Adrenal gland (tissue), 12 donors: ENCODE results near the gene DNAH11. TPM values are rescaled to one million over a fixed set of nuclear protein-coding genes. Genes with fewer than 3 reads are reported as not detected.

Source experiments
- DNase-seq, 7 donors: peaks; one replicate each; pipeline ENCODE4 v3.0.0-alpha.2; 2019 to 2020
- H3K27ac ChIP-seq, 5 donors: fragments of 200-600 bp; sonication (generic) in 4 of 5; 1 replicate in 3 of 5; 2 replicates in 2 of 5; pipeline versions ENCODE4 v1.5.1 to v1.8.0; 2016 to 2020; ENCODE audit warnings: mild to moderate bottlenecking in 1 of 5
- H3K27me3 ChIP-seq: fragments of 200-600 bp; 2 replicates; pipeline ENCODE4 v1.8.0; 2021
- H3K36me3 ChIP-seq, 2 donors: fragments of 200-600 bp; replicated peaks in 1 of 2; 1 replicate in 1 of 2; 2 replicates in 1 of 2; pipeline versions ENCODE4 v1.5.1 to v1.8.0; 2018 to 2022
- H3K4me1 ChIP-seq, 2 donors: fragments of 200-600 bp; replicated peaks in 1 of 2; 1 replicate in 1 of 2; 2 replicates in 1 of 2; pipeline versions ENCODE4 v1.5.1 to v1.8.0; 2018 to 2021
- H3K4me3 ChIP-seq, 4 donors: fragments of 200-600 bp; sonication (generic) in 3 of 4; one replicate each; pipeline ENCODE4 v1.5.1; 2016 to 2018
- H3K9me3 ChIP-seq, 3 donors: fragments of 200-600 bp; sonication (generic) in 1 of 3; replicated peaks in 1 of 3; 1 replicate in 2 of 3; 2 replicates in 1 of 3; pipeline versions ENCODE4 v1.5.1 to v1.8.0; 2016 to 2021
- POLR2A ChIP-seq, 2 donors: fragments of 450-650 bp; IDR thresholded peaks; one replicate each; pipeline ENCODE4 v1.6.1; 2017; ENCODE audit warnings: antibody characterized with exemption in 2 of 2, mild to moderate bottlenecking in 2 of 2, moderate library complexity in 1 of 2
- WGBS, 4 donors: extraction: QIAGEN DNeasy Blood & Tissue Kit in 2 of 4; methylation state at CpG; one replicate each; pipeline versions ENCODE4 v1.1.5 to v1.1.7; 2013 to 2017; 5-methylcytosine and 5-hydroxymethylcytosine counted together
- intact Hi-C, 2 donors: fragments of 100-400 bp; cut with DNase I; formaldehyde crosslinking; loops; one replicate each; pipeline versions ENCODE4 v1.14.1 to v1.15.0; 2022 to 2023
- polyA plus RNA-seq, 3 donors: library from polyadenylated mRNA; stranded (reverse); fragments of 200-250 nt in 2 of 3; fragments of 350-450 nt in 1 of 3; fragmentation: Illumina TruSeq in 1 of 3; extraction: RNeasy Lipid Tissue Mini Kit (QIAGEN cat#74804) in 1 of 3; gene quantifications; one replicate each; pipeline ENCODE4 v1.2.3, GENCODE V29; 2013 to 2014
- total RNA-seq, 9 donors: library from RNA; depleted of rRNA in 4 of 9; stranded (reverse); fragments of >200 nt in 4 of 9; fragments of 120-200 nt in 1 of 9; fragmentation: NEBNext Ultra II Directional in 1 of 9; extraction: Animal tissue kit (Norgen Biotek cat#: 25700) in 1 of 9; gene quantifications; one replicate each; pipeline versions ENCODE4 v1.1.0 to v1.2.4, GENCODE V29; 2013 to 2023
- TF ChIP-seq, protein P1 (sequence below), 6 experiments: fragments of 450-650 bp in 4 of 6; fragments of 200-600 bp in 2 of 6; sonication (generic) in 1 of 6; IDR thresholded peaks; 1 replicate in 5 of 6; 2 replicates in 1 of 6; pipeline versions ENCODE4 v1.5.1 to v1.8.0; 2016 to 2021; ENCODE audit warnings: antibody characterized with exemption in 6 of 6, mild to moderate bottlenecking in 2 of 6, moderate library complexity in 1 of 6
- donor health status: healthy with polysubstance abuse.
- donor health status: Bipolar disorder and iron deficiency.
- donor health status: DM: yes; HTN: yes; CAD: no.
- donor health status: DM: no; HTN: no; CAD: no.
- donor health status: DM: no; HTN: no; CAD: no.
- donor health status: DM: yes; HTN: yes; CAD: no.

DNAH11 gene
- total and polyA plus RNA-seq, 12 donors: 5.1 to 77.7 (median 23.1) TPM

DNA sequence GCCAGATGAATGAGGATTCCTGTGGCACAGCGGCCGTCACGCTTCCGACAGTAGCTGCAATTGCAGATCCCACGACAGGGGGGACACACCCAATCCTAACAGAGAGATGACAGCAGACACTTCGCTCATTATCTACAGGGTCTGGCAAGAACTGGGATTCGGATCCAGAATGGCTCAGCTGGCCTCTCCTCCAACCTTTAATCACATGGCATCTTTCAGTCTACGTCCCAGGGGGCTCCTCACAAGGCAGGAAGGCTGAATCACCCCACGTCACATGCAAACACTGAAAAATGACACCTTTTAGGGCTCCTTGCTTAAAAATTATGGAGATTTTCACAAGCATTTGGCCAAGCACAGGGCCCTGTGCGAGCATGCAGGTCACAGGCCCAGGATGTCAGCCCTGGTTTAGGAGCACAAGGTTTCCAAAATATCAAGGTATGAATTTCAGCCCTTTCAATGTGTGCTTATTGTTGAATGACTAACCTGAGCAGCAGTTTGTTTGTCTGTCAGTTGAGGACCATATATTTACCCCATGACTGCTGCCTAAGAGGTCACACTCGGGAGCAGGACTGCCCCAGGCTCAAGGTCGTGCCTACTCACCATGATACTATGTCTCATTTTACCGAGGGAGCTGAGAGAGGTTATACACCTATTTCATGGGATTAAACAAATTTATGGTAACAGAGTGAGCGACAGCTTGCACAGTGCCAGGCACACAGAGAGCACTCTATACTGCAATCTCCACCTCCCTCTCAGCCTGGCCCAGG lies 360.4 kb downstream of the DNAH11 start:
- DNase-seq: no peak
- 86 to 92% (median 89%) methylated on average over 11 to 14 of the region's 14 CpGs for WGBS, 4 donors
- Histone ChIP-seq H3K9me3 (no peaks in the 10 kb centered on the region), H3K36me3 (no peaks in the 10 kb centered on the region), H3K27me3 (no peaks in the 10 kb centered on the region), H3K4me1 (no peaks in the 10 kb centered on the region), H3K4me3 (no peak overlapping the region), H3K27ac (no peak overlapping the region)
- intact Hi-C loops: no loop called here
- no peak for TF ChIP-seq POLR2A (IDR thresholded peaks at IDR 0.05)
- TF ChIP-seq, protein P1, sequence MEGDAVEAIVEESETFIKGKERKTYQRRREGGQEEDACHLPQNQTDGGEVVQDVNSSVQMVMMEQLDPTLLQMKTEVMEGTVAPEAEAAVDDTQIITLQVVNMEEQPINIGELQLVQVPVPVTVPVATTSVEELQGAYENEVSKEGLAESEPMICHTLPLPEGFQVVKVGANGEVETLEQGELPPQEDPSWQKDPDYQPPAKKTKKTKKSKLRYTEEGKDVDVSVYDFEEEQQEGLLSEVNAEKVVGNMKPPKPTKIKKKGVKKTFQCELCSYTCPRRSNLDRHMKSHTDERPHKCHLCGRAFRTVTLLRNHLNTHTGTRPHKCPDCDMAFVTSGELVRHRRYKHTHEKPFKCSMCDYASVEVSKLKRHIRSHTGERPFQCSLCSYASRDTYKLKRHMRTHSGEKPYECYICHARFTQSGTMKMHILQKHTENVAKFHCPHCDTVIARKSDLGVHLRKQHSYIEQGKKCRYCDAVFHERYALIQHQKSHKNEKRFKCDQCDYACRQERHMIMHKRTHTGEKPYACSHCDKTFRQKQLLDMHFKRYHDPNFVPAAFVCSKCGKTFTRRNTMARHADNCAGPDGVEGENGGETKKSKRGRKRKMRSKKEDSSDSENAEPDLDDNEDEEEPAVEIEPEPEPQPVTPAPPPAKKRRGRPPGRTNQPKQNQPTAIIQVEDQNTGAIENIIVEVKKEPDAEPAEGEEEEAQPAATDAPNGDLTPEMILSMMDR (IDR thresholded peaks at IDR 0.05): no peak

DNA sequence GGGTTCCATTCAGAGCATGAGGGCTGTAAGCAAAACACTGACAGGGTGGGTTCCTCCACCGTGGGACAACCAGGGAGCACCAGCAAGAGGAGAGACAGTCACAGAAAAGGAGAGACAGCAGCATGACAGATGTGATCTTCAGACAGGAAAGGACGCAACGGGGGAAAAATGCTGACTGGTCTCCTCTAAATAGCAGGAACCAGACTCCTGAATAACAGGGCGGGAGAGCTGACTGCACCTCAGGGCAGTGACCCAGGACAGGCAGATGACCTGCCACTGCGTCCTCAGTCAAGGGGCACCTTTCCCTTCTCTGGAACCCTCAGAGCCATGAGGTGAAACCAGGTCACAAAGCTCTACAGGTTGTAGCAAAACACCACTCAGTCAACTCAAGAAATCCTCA lies 365.9 kb downstream of the DNAH11 start:
- no peak overlapping the region for H3K27ac ChIP-seq
- TF ChIP-seq, protein P1 (IDR thresholded peaks at IDR 0.05): no peak
- TF ChIP-seq POLR2A (IDR thresholded peaks at IDR 0.05): no peak
- no peak for DNase-seq

DNA sequence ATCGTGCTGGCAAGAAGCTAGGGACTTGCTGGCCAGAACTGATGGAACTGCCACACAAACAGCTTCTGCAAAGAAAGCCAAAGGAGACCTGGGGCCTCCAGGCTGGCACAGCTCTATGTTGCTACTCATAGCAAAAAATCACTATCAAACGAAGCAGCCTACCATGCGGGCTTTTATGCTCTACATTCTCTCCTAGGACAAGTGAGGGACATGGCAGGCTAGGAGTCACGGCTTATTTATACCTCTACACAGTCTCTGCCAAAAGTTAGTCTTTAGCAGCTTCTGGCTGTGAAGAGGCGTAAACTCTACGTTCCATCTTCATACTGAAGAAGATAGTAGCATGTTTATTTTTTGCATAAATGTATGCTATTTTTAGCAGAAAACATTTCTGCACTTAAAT lies 367.4 kb downstream of the DNAH11 start:
- intact Hi-C loops: no loop called here
- TF ChIP-seq, protein P1 (IDR thresholded peaks at IDR 0.05): no peak
- TF ChIP-seq POLR2A (IDR thresholded peaks at IDR 0.05): no peak
- Histone ChIP-seq H3K4me1 (no peaks in the 10 kb centered on the region), H3K27ac (no peak overlapping the region), H3K36me3 (no peaks in the 10 kb centered on the region), H3K27me3 (no peaks in the 10 kb centered on the region), H3K4me3 (no peak overlapping the region), H3K9me3 (no peaks in the 10 kb centered on the region)
- DNase-seq: no peak
- 81 to 96% (median 91%) methylated on average over 6 of the region's 6 CpGs for WGBS, 4 donors

More for the DNA sequence above, 365.9 kb downstream of the DNAH11 start:
- H3K4me1 ChIP-seq: no peaks in the 10 kb centered on the region
- intact Hi-C loops: no loop called here
- H3K36me3 ChIP-seq: no peaks in the 10 kb centered on the region
- H3K27me3 ChIP-seq: no peaks in the 10 kb centered on the region
- H3K4me3 ChIP-seq: no peak overlapping the region
- 83 to 87% (median 86%) methylated on average over 5 of the region's 5 CpGs for WGBS, 4 donors
- H3K9me3 ChIP-seq: no peaks in the 10 kb centered on the region

DNA sequence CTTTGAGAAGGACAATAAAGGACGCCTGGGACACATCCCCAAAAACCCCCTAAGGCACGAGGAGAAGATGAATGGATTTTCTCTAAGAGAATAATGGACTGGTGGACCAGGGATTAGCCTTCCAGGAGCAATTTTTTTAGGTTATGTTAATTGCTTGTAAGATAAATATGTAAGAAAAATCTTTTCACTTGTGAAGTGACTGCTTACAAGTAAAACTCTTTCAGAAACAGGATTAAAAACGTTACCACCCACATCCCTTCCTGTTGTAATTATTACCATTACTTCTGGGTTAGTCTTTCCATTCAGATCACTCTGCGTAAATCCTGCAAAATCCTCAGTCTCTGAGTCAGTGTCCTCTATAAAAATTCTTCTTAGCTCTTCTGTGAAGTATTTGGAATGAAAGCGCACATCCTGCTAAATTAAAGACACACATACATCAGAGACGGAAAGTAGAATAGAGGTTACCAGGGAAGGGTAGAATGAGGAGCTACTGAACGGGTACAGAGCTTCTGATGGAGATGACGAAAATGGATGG lies 368.6 kb downstream of the DNAH11 start:
- H3K27me3 ChIP-seq: no peaks in the 10 kb centered on the region
- DNase-seq: no peak
- intact Hi-C loops: no loop called here
- H3K9me3 ChIP-seq: no peaks in the 10 kb centered on the region
- H3K27ac ChIP-seq: no peak overlapping the region
- no peaks in the 10 kb centered on the region for H3K36me3 ChIP-seq
- H3K4me3 ChIP-seq: no peak overlapping the region
- H3K4me1 ChIP-seq: no peaks in the 10 kb centered on the region
- WGBS, 4 donors: 85 to 88% (median 86%) methylated on average over 8 of the region's 8 CpGs
- TF ChIP-seq, protein P1 (IDR thresholded peaks at IDR 0.05): no peak
